GM19099 (cell line): ENCODE results near the gene ZP1.

Experiments used
- POLR2A ChIP-seq: IDR thresholded peaks from 3 replicates; pipeline ENCODE4 v1.6.1; 2011; ENCODE audit warnings: low read depth; ENCODE audit not compliant: insufficient read length; ENCODE audit errors: extremely low read depth

The ZP1 gene

GRCh38 chr11:60852982-60853950 lies 14.1 kb upstream of the ZP1 start:
- TF ChIP-seq POLR2A: no peak

DNA sequence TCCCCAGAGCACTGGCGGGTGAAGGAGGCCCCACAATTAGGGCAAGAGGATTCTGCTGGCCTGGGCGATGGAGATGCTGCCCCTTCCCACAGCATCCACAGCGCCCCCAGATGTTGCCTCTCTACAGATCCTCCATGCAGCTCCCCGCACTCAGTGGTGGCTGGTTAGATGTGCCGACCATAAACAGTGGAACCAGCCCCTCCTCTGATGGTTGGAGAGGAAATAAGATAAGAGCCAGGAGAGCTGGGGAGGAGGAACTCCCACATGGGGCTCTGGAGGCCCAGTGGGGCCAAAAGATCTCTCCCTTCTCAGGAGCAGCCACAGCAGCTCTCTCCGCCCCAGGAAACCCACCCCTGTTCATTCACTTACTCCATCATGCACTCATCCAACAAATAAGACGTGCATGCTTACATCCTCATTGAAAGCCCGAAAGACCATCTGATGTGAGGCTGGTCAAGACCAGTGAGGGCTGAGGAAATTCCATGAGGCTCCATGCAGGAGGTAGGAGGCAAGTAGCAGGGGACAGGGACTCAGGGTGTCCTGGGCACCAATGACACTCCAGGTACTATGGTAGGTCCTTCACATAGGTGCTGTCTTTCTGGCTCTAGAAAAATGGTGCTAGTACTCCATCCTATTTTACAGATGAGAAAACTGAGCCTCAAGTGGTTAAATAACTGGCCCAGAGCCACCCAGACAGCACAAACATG lies 13.0 kb upstream of the ZP1 start:
- TF ChIP-seq POLR2A: no peak

- no peak for TF ChIP-seq POLR2A
Observed at GRCh38 chr11:60854847-60855725, 12.3 kb upstream of the ZP1 start.

- no peak for TF ChIP-seq POLR2A
Observed at GRCh38 chr11:60855726-60856633, 11.4 kb upstream of the ZP1 start, which contains the start of gene PTGDR2. Gene PTGDR2 (minus strand): TSS chr11:60855950. CDS start chr11:60853722, 2,228 bp downstream.

DNA sequence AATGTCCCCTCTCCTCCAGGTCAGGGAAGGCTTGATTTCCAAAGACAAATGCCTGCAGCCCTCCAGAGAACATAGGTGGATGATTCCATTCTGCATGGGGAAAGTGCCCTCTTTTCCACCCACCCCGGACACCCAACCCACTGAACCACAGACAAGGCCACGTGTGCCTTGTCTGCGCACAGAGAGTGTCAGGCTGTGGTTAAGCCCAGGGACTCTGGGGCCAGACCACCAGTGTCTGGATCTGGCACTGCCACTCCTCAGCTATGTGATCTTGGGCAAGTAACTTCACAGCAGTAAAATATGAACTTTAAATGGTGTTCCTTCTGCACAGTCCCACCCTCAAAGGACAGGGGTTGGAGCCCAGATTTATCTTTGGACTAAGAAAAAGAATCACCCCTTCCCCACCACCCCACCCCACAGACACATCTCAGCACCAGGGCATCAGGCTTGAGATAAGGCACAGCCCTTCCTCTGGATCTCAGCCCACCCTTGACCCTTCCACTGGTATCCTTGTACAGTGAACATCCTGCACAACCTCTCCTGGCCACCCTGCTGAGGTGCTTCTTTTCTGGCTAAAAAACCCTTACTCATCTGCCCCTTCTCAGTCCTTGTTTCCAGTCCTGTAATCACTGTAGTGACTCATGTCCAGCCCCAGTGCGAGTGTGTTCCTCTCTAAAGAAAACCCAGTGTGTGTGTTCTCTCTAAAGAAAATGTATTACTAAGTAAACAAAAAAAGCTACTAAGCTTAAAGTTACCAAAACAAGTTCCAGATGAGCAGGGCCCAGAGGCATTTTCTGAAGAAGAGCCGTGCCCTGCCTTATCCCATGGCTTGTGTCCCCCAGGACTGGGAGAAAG lies 9.7 kb upstream of the ZP1 start:
- no peak for TF ChIP-seq POLR2A

- no peak for TF ChIP-seq POLR2A
Observed at GRCh38 chr11:60858236-60858635, 9.1 kb upstream of the ZP1 start.

DNA sequence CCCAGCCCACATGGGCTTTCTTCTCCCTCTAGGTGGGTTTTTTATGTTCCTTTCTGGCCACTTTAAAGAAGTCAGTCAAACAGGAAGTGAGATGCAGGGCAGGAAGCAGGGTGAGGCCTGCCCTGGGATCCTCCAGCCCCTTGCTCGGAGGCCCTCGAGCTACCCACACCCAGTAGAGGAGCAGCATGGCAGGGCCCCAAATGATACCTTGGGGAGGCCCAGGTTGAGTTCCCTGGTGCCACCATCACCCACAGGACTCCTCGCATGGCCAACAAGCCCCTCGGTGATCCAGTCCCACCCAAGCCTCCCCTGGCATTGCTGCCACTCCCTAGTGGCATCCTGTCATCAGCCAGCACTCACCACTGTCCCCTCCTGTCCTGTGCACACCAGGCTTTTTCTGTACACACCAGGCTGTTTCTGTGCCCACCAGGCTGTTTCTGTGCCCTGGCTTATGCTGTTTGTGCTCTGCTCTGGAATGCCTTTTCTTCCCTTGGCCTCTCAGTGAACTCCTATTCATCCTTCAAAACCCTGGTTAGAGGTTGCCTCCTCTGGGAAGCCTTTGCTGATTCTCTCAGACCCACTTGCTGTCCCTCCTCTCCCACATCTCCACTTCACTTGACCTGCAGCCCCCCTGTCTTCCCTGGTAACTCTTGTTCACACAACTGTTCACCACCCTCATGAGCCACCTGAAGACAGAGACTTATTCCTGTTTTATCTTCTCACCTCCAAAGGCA lies 8.4 kb upstream of the ZP1 start:
- TF ChIP-seq POLR2A: no peak

DNA sequence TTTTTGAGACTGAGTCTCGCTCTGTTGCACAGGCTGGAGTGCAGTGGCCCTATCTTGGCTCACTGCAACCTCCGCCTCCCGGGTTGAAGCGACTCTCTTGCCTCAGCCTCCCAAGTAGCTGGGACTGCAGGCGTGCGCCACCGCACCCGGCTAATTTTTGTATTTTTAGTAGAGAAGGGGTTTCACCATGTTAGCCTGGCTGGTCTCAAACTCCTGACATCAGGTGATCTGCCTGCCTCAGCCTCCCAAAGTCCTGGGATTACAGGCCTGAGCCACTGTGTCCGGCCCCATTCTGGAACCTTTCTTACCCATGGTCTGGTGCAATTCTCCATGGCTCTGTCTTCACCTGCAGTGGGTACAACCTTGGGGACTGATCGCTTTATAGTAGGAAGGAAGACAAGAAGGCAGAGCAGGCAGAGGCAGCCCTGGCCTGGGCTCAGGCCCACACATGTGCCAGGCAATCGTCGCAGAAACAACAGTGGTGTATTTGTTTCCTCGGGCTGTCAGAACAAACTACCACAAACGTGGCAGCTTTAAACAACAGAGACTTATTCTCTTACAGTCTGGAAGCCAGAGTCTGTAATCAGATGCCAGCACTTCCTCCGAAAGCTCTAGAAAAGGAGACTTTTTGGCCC lies 7.6 kb upstream of the ZP1 start:
- no peak for TF ChIP-seq POLR2A

DNA sequence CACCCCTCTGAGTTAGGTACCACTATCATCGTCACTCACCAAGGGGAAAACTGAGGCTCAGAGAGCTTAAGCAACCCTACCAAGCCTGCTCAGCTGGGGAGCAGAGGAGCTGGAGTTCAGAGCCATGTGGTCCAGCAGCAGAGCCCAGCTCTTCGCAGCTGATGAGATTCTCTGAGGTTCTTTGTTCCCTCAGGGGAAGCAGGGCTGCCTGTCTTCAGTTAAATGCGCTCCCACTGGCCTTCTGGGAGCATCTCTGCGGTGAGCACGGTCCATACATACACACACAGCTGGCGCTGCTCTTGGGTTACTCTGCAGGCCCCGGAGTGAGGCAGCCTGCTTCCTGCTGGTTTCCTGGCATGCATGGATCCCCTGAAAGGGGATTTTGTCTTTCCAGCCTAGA lies 6.4 kb upstream of the ZP1 start:
- TF ChIP-seq POLR2A: no peak

DNA sequence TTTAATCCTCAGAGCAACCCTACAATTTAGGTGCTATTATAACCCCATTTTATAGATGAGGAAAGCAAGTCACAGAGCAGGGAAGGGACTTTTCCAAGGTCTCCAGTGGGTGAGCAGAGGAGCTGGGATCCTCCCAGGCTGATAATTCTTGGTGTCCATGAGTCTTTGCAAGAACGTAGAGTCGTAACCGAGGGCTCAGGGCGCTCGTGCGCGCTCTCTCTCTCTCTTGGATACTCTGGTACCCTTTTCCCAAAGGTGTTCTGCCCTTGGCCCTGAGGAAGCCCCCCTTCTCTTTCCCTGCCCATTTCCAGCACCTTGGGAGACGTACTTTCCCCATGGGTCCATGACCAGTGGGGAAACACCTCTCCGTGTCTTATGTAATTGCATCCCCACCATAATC lies 5.2 kb upstream of the ZP1 start:
- no peak for TF ChIP-seq POLR2A

- TF ChIP-seq POLR2A: no peak
Observed at GRCh38 chr11:60863550-60864521, 3.5 kb upstream of the ZP1 start.
